GM20000 (cell line): Measurements from ENCODE around the gene TAS2R40.

ENCODE experiments used
- DNase-seq: peaks from one replicate; pipeline ENCODE4 v3.0.0; 2012; ENCODE audit warnings: low spot score
- CTCF ChIP-seq: IDR thresholded peaks from 2 replicates; pipeline ENCODE4 v1.5.1; 2012; ENCODE audit warnings: mild to moderate bottlenecking, control low read depth; ENCODE audit errors: extremely low read depth, missing control alignments

Gene TAS2R40

GRCh38 chr7:143243614-143244013 is 21.8 kb downstream of the TAS2R40 start:
- no peak for DNase-seq
- TF ChIP-seq CTCF: no peak

- TF ChIP-seq CTCF: no peak
Observed at GRCh38 chr7:143244321-143244720, 22.5 kb downstream of the TAS2R40 start.

GRCh38 chr7:143245123-143245522 is 23.3 kb downstream of the TAS2R40 start:
- TF ChIP-seq CTCF: no peak
- DNase-seq: no peak

More at GRCh38 chr7:143244321-143244720, 22.5 kb downstream of the TAS2R40 start:
- no peak for DNase-seq

- TF ChIP-seq CTCF: no peak
- DNase-seq: no peak
Observed at GRCh38 chr7:143247372-143247771, 25.5 kb downstream of the TAS2R40 start.

- DNase-seq: no peak
- TF ChIP-seq CTCF: no peak
Observed at GRCh38 chr7:143248761-143249354, 27.0 kb downstream of the TAS2R40 start.

- no peak for TF ChIP-seq CTCF
Observed at GRCh38 chr7:143250199-143250598, 28.4 kb downstream of the TAS2R40 start.

GRCh38 chr7:143250822-143251221 is 29.0 kb downstream of the TAS2R40 start:
- TF ChIP-seq CTCF: no peak
- DNase-seq: no peak

More at GRCh38 chr7:143250199-143250598, 28.4 kb downstream of the TAS2R40 start:
- DNase-seq: no peak
